Activated CD4-positive, CD25-positive, alpha-beta regulatory T cell treated with anti-CD3 and anti-CD28 coated beads, Interleukin-2, amount 50 U/mL, for 16 hours (primary cell): ENCODE data around the gene DBF4B.
"Not testable (repeated sequence)": the region's sequence is repeated elsewhere in the genome, so short reads cannot be mapped to it uniquely, and the experiment has no call there.

Source experiments
- DNase-seq: peaks from one replicate; pipeline ENCODE4 v3.0.0-alpha.2; 2020; ENCODE audit warnings: low read depth, low spot score

DBF4B gene, protein sequence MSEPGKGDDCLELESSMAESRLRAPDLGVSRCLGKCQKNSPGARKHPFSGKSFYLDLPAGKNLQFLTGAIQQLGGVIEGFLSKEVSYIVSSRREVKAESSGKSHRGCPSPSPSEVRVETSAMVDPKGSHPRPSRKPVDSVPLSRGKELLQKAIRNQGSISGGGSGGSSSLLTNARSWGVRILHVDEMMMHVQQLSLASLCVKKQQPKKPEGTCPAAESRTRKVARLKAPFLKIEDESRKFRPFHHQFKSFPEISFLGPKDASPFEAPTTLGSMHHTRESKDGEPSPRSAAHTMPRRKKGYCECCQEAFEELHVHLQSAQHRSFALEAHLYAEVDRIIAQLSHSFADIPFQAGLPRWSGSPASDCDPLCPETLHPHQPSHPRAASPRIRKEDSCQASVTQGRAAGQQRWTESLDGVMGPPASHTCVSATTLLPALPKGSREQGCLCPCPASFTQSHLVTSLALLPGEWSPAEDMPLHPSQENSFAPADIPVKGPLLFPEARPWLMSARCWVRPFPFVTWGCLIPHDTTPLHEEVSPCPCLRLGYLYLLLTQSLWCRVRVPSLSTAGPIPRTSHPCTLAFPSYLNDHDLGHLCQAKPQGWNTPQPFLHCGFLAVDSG

GRCh38 chr17:44708401-44709263 is at the start of gene DBF4B:
TSS of gene DBF4B (plus strand) at chr17:44708665. CDS start at chr17:44708821, 156 bp downstream.
- DNase-seq, result peak; percentile 72

DNA sequence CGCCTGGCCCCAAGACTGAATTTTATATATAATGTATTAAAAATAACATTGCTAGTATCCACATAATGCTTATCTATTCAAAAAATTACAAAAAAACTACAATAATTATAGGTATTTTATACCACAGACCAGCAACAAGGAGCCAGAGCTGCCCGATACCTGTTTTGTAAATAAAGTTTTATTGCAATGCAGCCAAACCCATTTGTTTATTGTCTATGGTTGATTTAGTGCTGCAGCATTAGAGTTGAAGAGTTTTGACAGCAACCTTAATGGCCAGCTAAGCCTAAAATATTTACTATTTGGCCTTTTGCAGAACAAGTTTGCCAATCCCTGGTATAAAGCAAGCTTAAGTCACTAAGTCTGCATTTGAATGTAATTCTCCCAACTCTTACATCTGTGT is 46.6 kb upstream of the DBF4B start:
- DNase-seq, result no peak

- DNase-seq, result no peak
Observed at GRCh38 chr17:44663095-44663494, 45.4 kb upstream of the DBF4B start.

DNA sequence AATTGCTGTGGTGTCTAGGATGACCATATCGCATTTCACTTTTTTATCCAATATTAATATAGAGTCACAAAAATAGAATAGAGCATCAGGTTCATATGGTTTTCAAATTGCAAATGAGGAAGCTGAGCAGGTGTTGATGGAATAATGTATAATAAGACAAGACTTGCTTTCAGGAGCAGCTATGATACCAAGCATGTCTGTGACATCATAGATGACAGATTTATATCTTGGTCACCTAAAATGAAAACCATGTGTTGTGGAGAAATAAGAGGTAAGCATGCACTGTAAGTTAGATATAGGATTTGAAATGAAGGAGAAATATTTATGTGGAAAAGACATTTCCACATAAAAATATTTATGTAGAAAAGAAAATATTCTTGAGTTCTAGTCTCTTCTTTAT is 43.6 kb upstream of the DBF4B start:
- no peak for DNase-seq

DNA sequence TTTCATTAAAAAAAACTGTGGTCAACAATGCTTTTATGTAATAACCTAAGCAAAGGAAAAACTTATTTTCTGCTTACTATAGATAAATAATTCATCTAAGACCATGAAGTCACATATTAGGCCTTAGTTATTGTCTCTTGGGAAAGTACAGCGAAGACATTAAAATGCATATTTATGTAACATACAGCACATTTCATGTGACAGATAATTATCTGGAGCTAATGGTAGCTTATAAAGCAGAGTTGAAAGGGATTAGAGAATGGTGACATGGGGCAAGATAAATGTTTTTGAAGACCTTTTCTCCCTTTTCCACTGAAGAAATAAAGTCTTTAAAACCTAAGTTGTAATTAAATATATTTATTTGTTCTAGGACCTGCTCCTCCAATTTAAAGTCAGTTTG is 42.5 kb upstream of the DBF4B start:
- DNase-seq, result no peak

GRCh38 chr17:44672479-44673093 is 35.9 kb upstream of the DBF4B start:
- DNase-seq, result no peak

- DNase-seq, result no peak
Observed at GRCh38 chr17:44673893-44674292, 34.6 kb upstream of the DBF4B start.

- DNase-seq, result no peak
Observed at GRCh38 chr17:44677136-44677535, 31.3 kb upstream of the DBF4B start.

- DNase-seq, result not testable (repeated sequence)
Observed at GRCh38 chr17:44683303-44683702, 25.2 kb upstream of the DBF4B start.

- no peak for DNase-seq
Observed at GRCh38 chr17:44687756-44688155, 20.7 kb upstream of the DBF4B start.

DNA sequence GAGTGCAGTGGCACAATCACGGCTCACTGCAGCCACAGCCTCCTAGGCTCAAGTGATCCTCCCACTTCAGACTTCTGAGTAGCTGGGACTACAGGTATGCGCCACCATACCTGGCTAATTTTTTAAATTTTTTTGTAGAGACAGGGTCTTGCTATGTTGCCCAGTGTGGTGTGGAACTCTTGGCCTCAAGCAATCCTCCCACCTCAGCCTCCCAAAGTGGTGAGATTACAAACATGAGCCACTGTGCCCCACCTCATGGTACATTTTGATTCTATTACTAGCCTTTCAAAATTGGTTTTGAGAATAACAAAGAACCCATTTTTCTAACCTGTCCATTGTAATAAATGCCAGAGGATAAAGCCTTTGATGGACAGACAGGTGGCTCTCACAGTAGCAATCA is 20.3 kb upstream of the DBF4B start:
- DNase-seq, result no peak

DNA sequence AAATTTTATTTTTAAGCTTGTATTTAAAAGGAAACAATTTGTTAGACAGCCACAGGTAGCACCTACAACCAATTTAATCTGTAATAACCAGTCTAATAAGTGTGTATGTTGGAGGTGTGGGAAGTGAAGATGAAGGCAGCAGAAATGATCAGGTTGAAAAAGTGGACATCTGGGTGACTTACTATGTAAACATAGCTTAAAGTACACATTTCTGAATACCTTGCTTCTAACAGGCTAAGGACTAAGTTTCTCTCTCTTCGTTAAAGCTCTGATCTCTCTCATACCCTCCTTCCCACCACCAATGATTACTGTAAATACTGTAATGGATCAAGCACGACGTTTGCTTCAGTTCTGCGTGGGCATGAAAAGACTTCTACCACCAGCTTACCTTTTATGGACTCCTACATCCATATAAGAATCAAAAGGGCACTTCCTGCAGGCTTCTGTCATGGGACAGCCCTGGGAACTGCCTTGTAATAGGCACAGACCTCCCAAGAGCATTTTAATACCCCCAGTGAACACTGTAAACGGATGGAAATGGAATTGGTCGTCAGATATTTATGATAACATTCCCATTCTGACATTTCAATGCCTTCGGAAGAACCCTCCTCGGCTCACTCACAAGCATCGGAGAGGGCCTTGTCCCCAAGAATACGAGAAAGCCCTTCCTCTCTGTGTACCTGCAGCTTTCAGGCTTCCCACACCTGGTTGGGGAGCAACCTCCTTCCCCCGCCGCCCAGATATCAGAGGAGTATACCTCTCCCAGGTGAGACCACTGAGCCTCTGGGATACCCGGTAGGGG is 19.6 kb upstream of the DBF4B start:
- DNase-seq, result no peak

DNA sequence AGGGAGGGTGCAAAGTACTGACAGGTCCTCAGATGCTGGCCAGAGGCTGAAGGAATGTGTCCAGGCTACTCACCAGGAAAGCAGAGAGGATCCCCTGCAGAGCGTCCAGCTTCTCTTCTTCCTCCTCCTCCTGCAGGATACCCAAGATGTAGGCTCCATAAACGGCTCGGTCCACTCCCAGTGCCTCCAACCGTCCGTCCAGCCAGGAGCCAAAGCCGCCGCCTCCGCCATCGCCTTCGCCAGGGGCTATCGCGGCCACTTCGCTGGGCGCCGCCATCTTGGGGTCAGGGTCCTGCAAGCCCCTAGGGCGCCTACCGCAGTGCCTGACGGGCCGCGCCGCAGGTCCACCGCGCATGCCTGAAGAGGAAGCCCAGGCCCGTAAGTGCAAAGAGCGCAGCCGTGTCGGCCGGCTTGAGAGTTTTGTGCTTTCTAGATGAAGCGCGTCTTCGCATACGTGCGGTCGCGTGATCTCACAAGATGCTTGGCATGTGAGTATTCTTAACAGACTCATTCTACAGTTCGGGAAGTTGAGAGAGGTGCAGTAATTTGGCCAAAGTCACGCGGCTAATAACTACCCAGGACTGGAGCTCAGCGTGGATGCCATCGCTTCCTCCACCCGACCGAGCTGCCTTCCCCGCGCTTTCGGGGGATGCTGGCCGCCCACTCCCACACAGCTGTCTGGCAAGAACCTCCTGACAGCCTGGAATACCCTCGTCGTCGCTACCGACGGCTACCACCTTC is 18.8 kb upstream of the DBF4B start, which contains the start of gene CCDC43:
Gene CCDC43, minus strand, starts transcription at position 300 of the 741 bp plus-strand sequence. Its CDS starts 23 bp downstream, at position 277.
- DNase-seq, result peak; percentile 86

GRCh38 chr17:44690746-44691306 is 17.6 kb upstream of the DBF4B start:
- not testable (repeated sequence) for DNase-seq

- DNase-seq, result no peak
Observed at GRCh38 chr17:44693609-44694008, 14.9 kb upstream of the DBF4B start.

GRCh38 chr17:44700288-44700687 is 8.2 kb upstream of the DBF4B start:
- not testable (repeated sequence) for DNase-seq

DNA sequence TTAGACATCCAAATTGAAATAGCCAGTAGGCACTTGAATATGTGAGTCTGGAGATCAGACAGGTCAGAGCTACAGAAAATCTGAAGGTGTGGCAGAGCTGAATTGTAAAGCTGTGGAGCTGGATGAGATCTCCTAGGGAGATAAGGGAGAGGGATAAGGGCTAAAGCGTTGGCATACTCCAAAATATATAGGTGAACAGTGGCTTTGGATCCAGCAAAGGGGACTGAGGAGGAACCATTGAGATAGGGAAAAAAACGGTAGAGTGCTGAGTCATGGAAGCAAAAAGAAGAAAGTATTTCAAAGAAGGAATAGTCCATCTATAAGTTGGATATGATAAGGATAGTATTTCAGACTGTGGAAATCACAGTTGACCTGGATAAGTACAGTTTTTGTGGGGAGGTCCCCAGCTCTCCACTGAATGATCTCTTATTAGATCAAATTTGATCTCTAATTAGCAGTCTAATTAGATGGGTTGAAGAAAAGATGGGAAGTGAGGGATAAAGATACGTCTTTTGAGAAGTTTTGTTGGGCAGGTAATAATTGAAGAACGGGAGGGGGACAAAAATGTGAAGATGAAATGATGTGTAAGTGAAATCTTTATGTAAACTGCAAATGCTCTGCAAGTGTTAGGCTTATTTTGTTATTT is 587 bp upstream of the DBF4B start:
- no peak for DNase-seq

DNA sequence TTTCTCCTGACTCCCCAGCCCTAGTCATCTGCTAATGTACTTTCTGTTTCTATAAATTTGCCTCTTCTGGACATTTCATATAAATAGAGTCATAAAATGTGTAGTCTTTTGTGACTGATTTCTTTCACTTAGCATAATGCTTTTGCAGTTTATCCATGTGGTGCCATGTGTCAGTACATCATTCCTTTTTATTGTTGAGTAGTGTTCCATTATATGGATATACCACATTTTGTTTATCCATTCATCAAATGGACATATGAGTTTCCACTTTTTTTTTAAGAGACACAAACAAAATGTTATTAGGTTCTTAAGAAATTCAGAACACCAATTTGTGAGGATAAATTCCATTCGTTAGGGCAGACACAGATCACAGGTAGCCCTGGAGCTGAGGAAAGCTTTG is 11.0 kb downstream of the DBF4B start:
- DNase-seq, result no peak

GRCh38 chr17:44722254-44722653 is 13.8 kb downstream of the DBF4B start:
- no peak for DNase-seq
